Spleen (tissue), 7 donors: ENCODE data around the gene SEC23A.

ENCODE experiments used
- CTCF ChIP-seq, 11 experiments: fragments of 200-600 bp in 7 of 11; fragments of 450-650 bp in 4 of 11; sonication (generic) in 4 of 11; IDR thresholded peaks in 8 of 11; conservative IDR thresholded peaks in 3 of 11; 1 replicate in 7 of 11; 2 replicates in 4 of 11; pipeline versions ENCODE4 v1.4.0 to v1.8.0; 2016 to 2021; ENCODE audit warnings: antibody characterized with exemption in 11 of 11, inconsistent platforms in 4 of 11, mild to moderate bottlenecking in 1 of 11
- POLR2A ChIP-seq, 3 donors: fragments of 450-650 bp; IDR thresholded peaks; one replicate each; pipeline ENCODE4 v1.5.1; 2017; ENCODE audit warnings: antibody characterized with exemption in 3 of 3, mild to moderate bottlenecking in 1 of 3
- donor health status: DM: no; HTN: no; CAD: no; lungs with moderate emphysema.
- donor health status: DM: no; HTN: no; CAD: no.
- donor health status: DM: no; HTN: no; CAD: no.

DNA sequence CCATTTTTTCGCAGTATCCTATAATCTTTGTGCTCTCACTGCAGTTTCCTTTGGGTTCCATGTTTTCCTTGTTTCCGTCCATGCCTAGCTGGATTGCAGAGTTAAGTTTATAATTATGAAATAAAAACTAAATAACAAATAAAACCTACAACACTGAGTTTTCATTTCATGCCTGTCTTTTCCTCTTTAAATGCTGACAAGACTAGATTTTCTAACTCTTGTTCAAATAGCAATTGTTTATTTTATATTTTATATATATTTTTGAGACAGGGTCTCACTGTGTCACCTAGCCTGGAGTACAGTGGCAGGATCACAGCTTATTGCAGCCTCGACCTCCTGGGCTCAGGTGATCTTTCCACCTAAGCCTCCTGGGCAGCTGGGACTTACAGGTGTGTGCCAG lies 5.8 kb upstream of the SEC23A start:
- TF ChIP-seq CTCF (IDR thresholded peaks at IDR 0.05 in 8 of 11, conservative IDR thresholded peaks at IDR 0.05 in 3 of 11): no peak
- no peak for TF ChIP-seq POLR2A (IDR thresholded peaks at IDR 0.05)
